OCI-LY7 (cell line): ENCODE results near the gene SPG7.

Experiments
- EZH2phosphoT487 ChIP-seq: fragments of 200-600 bp; sonication (generic); IDR thresholded peaks from 2 replicates; pipeline ENCODE4 v1.6.1; 2018; ENCODE audit warnings: low read depth, borderline replicate concordance, mild to moderate bottlenecking, mixed run types, antibody characterized with exemption, low read length, moderate library complexity, mixed read lengths
- TF ChIP-seq, protein P1 (sequence below): fragments of 200-600 bp; sonication (generic); conservative IDR thresholded peaks from 2 replicates; pipeline ENCODE4 v1.5.1; 2014; ENCODE audit warnings: mild to moderate bottlenecking, antibody characterized with exemption, low read length, moderate library complexity, mixed read lengths

GRCh38 chr16:89589241-89589926 is 81.2 kb downstream of the SPG7 start:
- TF ChIP-seq, protein P1, sequence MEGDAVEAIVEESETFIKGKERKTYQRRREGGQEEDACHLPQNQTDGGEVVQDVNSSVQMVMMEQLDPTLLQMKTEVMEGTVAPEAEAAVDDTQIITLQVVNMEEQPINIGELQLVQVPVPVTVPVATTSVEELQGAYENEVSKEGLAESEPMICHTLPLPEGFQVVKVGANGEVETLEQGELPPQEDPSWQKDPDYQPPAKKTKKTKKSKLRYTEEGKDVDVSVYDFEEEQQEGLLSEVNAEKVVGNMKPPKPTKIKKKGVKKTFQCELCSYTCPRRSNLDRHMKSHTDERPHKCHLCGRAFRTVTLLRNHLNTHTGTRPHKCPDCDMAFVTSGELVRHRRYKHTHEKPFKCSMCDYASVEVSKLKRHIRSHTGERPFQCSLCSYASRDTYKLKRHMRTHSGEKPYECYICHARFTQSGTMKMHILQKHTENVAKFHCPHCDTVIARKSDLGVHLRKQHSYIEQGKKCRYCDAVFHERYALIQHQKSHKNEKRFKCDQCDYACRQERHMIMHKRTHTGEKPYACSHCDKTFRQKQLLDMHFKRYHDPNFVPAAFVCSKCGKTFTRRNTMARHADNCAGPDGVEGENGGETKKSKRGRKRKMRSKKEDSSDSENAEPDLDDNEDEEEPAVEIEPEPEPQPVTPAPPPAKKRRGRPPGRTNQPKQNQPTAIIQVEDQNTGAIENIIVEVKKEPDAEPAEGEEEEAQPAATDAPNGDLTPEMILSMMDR = no peak
- no peak for TF ChIP-seq EZH2phosphoT487
